ENCODE results near the gene TRPM1.

Gene TRPM1

GRCh38 chr15:31016446-31016915 is 85.0 kb downstream of the TRPM1 start:
- peak; percentile 56 for DNase-seq (ENCODE audit: low spot score)

GRCh38 chr15:31014608-31014925 is 87.0 kb downstream of the TRPM1 start:
- DNase-seq (ENCODE audit: low spot score), result no peak

- no peak for DNase-seq (ENCODE audit: low spot score)
Observed at GRCh38 chr15:31013863-31014607, 87.5 kb downstream of the TRPM1 start.

GRCh38 chr15:31012455-31012854 is 89.1 kb downstream of the TRPM1 start:
- no peak for DNase-seq (ENCODE audit: low spot score)

- no peak for DNase-seq (ENCODE audit: low spot score)
Observed at GRCh38 chr15:31010036-31010435, 91.5 kb downstream of the TRPM1 start.

- DNase-seq (ENCODE audit: low spot score), result no peak
Observed at GRCh38 chr15:31005660-31006059, 95.9 kb downstream of the TRPM1 start.

GRCh38 chr15:31004220-31004733 is 97.2 kb downstream of the TRPM1 start:
- DNase-seq (ENCODE audit: low spot score), result no peak

- DNase-seq (ENCODE audit: low spot score), result no peak
Observed at GRCh38 chr15:31001702-31002101, 99.8 kb downstream of the TRPM1 start.

- no peak for DNase-seq (ENCODE audit: low spot score)
Observed at GRCh38 chr15:30999729-31000128, 101.8 kb downstream of the TRPM1 start.

- DNase-seq (ENCODE audit: low spot score), result no peak
Observed at GRCh38 chr15:30997270-30997669, 104.3 kb downstream of the TRPM1 start.

- no peak for DNase-seq (ENCODE audit: low spot score)
Observed at GRCh38 chr15:30992249-30992864, 109.2 kb downstream of the TRPM1 start.

- peak; percentile 98 for DNase-seq (ENCODE audit: low spot score)
Observed at GRCh38 chr15:30991255-30992235, 110.0 kb downstream of the TRPM1 start, which contains the start of gene MTMR10. MTMR10 (minus strand) TSS chr15:30991628; CDS start chr15:30991506, 122 bp downstream.

- peak; percentile 29 for DNase-seq (ENCODE audit: low spot score)
Observed at GRCh38 chr15:30990446-30991254, 110.9 kb downstream of the TRPM1 start.

GRCh38 chr15:30990036-30990435 is 111.5 kb downstream of the TRPM1 start:
- no peak for DNase-seq (ENCODE audit: low spot score)

- DNase-seq (ENCODE audit: low spot score), result peak; percentile 46
Observed at GRCh38 chr15:30985081-30985531, 116.4 kb downstream of the TRPM1 start.

- no peak for DNase-seq (ENCODE audit: low spot score)
Observed at GRCh38 chr15:30984542-30984941, 117.0 kb downstream of the TRPM1 start.

- no peak for DNase-seq (ENCODE audit: low spot score)
Observed at GRCh38 chr15:30984118-30984517, 117.4 kb downstream of the TRPM1 start.

GRCh38 chr15:30979457-30979856 is 122.1 kb downstream of the TRPM1 start:
- DNase-seq (ENCODE audit: low spot score), result no peak

- no peak for DNase-seq (ENCODE audit: low spot score)
Observed at GRCh38 chr15:30978328-30978727, 123.2 kb downstream of the TRPM1 start.

GRCh38 chr15:30974112-30974511 is 127.4 kb downstream of the TRPM1 start:
- no peak for DNase-seq (ENCODE audit: low spot score)

- DNase-seq (ENCODE audit: low spot score), result no peak
Observed at GRCh38 chr15:30973379-30973778, 128.1 kb downstream of the TRPM1 start.

Measured in GM03348 (cell line).